GM21367 (cell line): ENCODE measurements around the gene APOBEC3C.
"Not testable (repeated sequence)": the region's sequence is repeated elsewhere in the genome, so short reads cannot be mapped to it uniquely, and the experiment has no call there.

Experiments
- ATAC-seq: cut with Tn5 transposase; IDR thresholded peaks from one replicate; pipeline ENCODE4 v1.9.1; 2021; ENCODE audit not compliant: unreplicated experiment

Gene APOBEC3C

GRCh38 chr22:39013942-39014722 is at the start of gene APOBEC3C:
APOBEC3C (plus strand) TSS chr22:39014257; CDS start chr22:39014363, 106 bp downstream.
- peak; percentile 57 for ATAC-seq

- no peak for ATAC-seq
Measured at GRCh38 chr22:38964306-38964705, 49.8 kb upstream of the APOBEC3C start.

- ATAC-seq: no peak
Measured at GRCh38 chr22:38964989-38965388, 49.1 kb upstream of the APOBEC3C start.

GRCh38 chr22:38965614-38966379 is 48.3 kb upstream of the APOBEC3C start:
- ATAC-seq: no peak

GRCh38 chr22:38966380-38966702 is 47.7 kb upstream of the APOBEC3C start:
- ATAC-seq: no peak

GRCh38 chr22:38966942-38967341 is 47.1 kb upstream of the APOBEC3C start:
- no peak for ATAC-seq

- no peak for ATAC-seq
Measured at GRCh38 chr22:38967451-38968450, 46.3 kb upstream of the APOBEC3C start.

- no peak for ATAC-seq
Measured at GRCh38 chr22:38968801-38969200, 45.3 kb upstream of the APOBEC3C start.

- ATAC-seq: no peak
Measured at GRCh38 chr22:38970551-38970950, 43.5 kb upstream of the APOBEC3C start.

GRCh38 chr22:38971202-38971601 is 42.9 kb upstream of the APOBEC3C start:
- no peak for ATAC-seq

GRCh38 chr22:38971791-38972190 is 42.3 kb upstream of the APOBEC3C start:
- ATAC-seq: no peak

- no peak for ATAC-seq
Measured at GRCh38 chr22:38972558-38972957, 41.5 kb upstream of the APOBEC3C start.

- no peak for ATAC-seq
Measured at GRCh38 chr22:38973289-38974169, 40.5 kb upstream of the APOBEC3C start.

- ATAC-seq: no peak
Measured at GRCh38 chr22:38974170-38974825, 39.8 kb upstream of the APOBEC3C start.

- no peak for ATAC-seq
Measured at GRCh38 chr22:38974826-38975175, 39.3 kb upstream of the APOBEC3C start.

- ATAC-seq: not testable (repeated sequence)
Measured at GRCh38 chr22:38977289-38977688, 36.8 kb upstream of the APOBEC3C start.

- ATAC-seq: not testable (repeated sequence)
Measured at GRCh38 chr22:38980587-38980986, 33.5 kb upstream of the APOBEC3C start.

- ATAC-seq: no peak
Measured at GRCh38 chr22:38981005-38981991, 32.8 kb upstream of the APOBEC3C start.
